Heart left ventricle (tissue), 13 donors: ENCODE results near the gene ANKRD34B.

ENCODE experiments used
- CTCF ChIP-seq, 12 donors: fragments of 200-600 bp; sonication (generic) in 4 of 12; IDR thresholded peaks; one replicate each; pipeline versions ENCODE4 v1.5.0 to v1.8.0; 2018 to 2022; ENCODE audit warnings: antibody characterized with exemption in 12 of 12, mild to moderate bottlenecking in 5 of 12
- POLR2A ChIP-seq, 2 donors: fragments of 450-650 bp; IDR thresholded peaks; one replicate each; pipeline ENCODE4 v1.6.1; 2017; ENCODE audit warnings: antibody characterized with exemption in 2 of 2, mild to moderate bottlenecking in 2 of 2, moderate library complexity in 2 of 2
- donor health status: ischemic (EF 13 %, LVEDD 7.1; RV severe dilation, severe dysfunction).
- donor health status: DM: no; HTN: yes; CAD: no.
- donor health status: DM: no; HTN: no; CAD: no.
- donor health status: ischemic (EF 25% LVEDD 6.9; RV normal size, moderate dysfunction).
- donor health status: ischemic (EF 25% LVEDD 5.7; RV mildly dilated, moderate dysfunction).
- donor health status: ischemic (EF 35%, LVEDD 5.7; RV mildly dilated, moderate dysfunction).
- donor health status: nonischemic (EF 11% LVEDD 7.7; RV severe dilation, severe dysfunction).
- donor health status: DM: yes; HTN: yes; CAD: no.
- donor health status: PGD.
- donor health status: ischemic (EF 29% LVEDD 5.4; RV normal size, mild dysfunction).
- donor health status: nonischemic (EF 23%, LVEDD 6.1; RV moderate dilation, normal function).

- no peak for TF ChIP-seq CTCF (IDR thresholded peaks at IDR 0.05)
- TF ChIP-seq POLR2A (IDR thresholded peaks at IDR 0.05), result no peak
Observed at GRCh38 chr5:80618438-80618837, 48.4 kb upstream of the ANKRD34B start.
